HCT116 (cell line): Measurements from ENCODE around the gene CHRNB2. TPM values are rescaled to one million over a fixed set of nuclear protein-coding genes. Genes with fewer than 3 reads are reported as not detected.

Experiments used
- ATAC-seq: fragments of 200-7000 bp; cut with Tn5 transposase; 2 replicates; pipeline ENCODE4 v1.9.1; 2020; ENCODE audit warnings: mild to moderate bottlenecking, moderate library complexity
- BruUV-seq: library from RNA; stranded (reverse); fragments of 400-500 nt; replicated peaks from 2 replicates; lab custom pipeline; 2021; lab: Mats Ljungman, UMichigan
- CTCF ChIA-PET: fragments of 300-600 bp; sonication (Branson Sonifier 250); formaldehyde crosslinking; loops from one replicate; lab custom pipeline; 2021; ENCODE audit warnings: antibody characterized with exemption; lab: Charles Lee
- POLR2A ChIA-PET: fragments of 300-600, 350-600 bp; sonication (Branson Sonifier 250); formaldehyde crosslinking; loops from one replicate; lab custom pipeline; 2021; ENCODE audit warnings: antibody characterized with exemption; lab: Charles Lee
- RAD21 ChIA-PET, 2 experiments: fragments of 300-600 bp; sonication (Branson Sonifier 250); formaldehyde crosslinking; loops; one replicate each; lab custom pipeline; 2023; ENCODE audit warnings: low total read pairs in 2 of 2; ENCODE audit not compliant: uncharacterized antibody in 2 of 2, unreplicated experiment in 2 of 2, low non-redundant PET in 1 of 2; lab: Charles Lee
- DNase-seq: peaks from one replicate; pipeline ENCODE4 v3.0.0-alpha.2; 2010; ENCODE audit warnings: low read depth, low spot score
- H2AFZ ChIP-seq: fragments of 200-600 bp; shearing (Covaris generic), sonication (generic); 2 replicates; pipeline ENCODE4 v1.6.1; 2017; ENCODE audit warnings: low read depth, mixed run types, mixed read lengths, antibody characterized with exemption, low read length; ENCODE audit not compliant: poor library complexity, severe bottlenecking
- H3K27ac ChIP-seq: 2 replicates; pipeline ENCODE4 v1.5.1; 2012; ENCODE audit warnings: low read depth, low read length
- H3K27me3 ChIP-seq: fragments of 200-600 bp; sonication (generic); 2 replicates; pipeline ENCODE4 v1.6.1; 2016; ENCODE audit warnings: mixed run types, low read length, mixed read lengths; ENCODE audit not compliant: insufficient read depth
- H3K36me3 ChIP-seq, 2 experiments: fragments of 200-500 bp in 1 of 2; fragments of 200-600 bp in 1 of 2; sonication (Bioruptor generic) in 1 of 2; sonication (generic) in 1 of 2; 2 replicates each; pipeline versions ENCODE4 v1.5.1 to v1.6.1; 2014 to 2016; ENCODE audit warnings: low read length in 2 of 2, inconsistent platforms in 1 of 2, mixed read lengths in 1 of 2, mixed run types in 1 of 2; ENCODE audit not compliant: insufficient read depth in 2 of 2, control insufficient read depth in 1 of 2
- H3K4me1 ChIP-seq, 2 experiments: fragments of 200-600 bp in 1 of 2; sonication (generic) in 1 of 2; 2 replicates each; pipeline versions ENCODE4 v1.5.1 to v1.6.1; 2012 to 2017; ENCODE audit warnings: low read length in 2 of 2, inconsistent platforms in 1 of 2, mild to moderate bottlenecking in 1 of 2, mixed read lengths in 1 of 2, mixed run types in 1 of 2, moderate library complexity in 1 of 2; ENCODE audit not compliant: insufficient read depth in 2 of 2, control insufficient read depth in 1 of 2
- H3K4me2 ChIP-seq: fragments of 200-600 bp; sonication (generic); 2 replicates; pipeline ENCODE4 v1.6.1; 2017; ENCODE audit warnings: mixed run types, low read length, mixed read lengths
- H3K4me3 ChIP-seq, 2 experiments: fragments of 200-600 bp in 1 of 2; sonication (generic) in 1 of 2; replicated peaks in 1 of 2; 2 replicates each; pipeline ENCODE4 v1.5.1; 2011 to 2016; ENCODE audit warnings: low read length in 2 of 2, control low read depth in 1 of 2, low read depth in 1 of 2, mild to moderate bottlenecking in 1 of 2, mixed read lengths in 1 of 2, mixed run types in 1 of 2
- H3K79me2 ChIP-seq: fragments of 200-600 bp; sonication (generic); 2 replicates; pipeline ENCODE4 v1.6.1; 2017; ENCODE audit warnings: mild to moderate bottlenecking, mixed run types, low read length, moderate library complexity, mixed read lengths; ENCODE audit not compliant: insufficient read depth
- H3K9ac ChIP-seq: fragments of 200-600 bp; sonication (generic); 2 replicates; pipeline ENCODE4 v1.6.1; 2016; ENCODE audit warnings: low read length, mixed read lengths
- H3K9me2 ChIP-seq: fragments of 200-600 bp; sonication (generic), shearing (Covaris generic); 2 replicates; pipeline ENCODE4 v1.6.1; 2017; ENCODE audit warnings: mixed run types, mild to moderate bottlenecking, moderate library complexity; ENCODE audit not compliant: insufficient read depth
- H3K9me3 ChIP-seq, 2 experiments: fragments of 200-500 bp in 1 of 2; fragments of 200-600 bp in 1 of 2; sonication (Bioruptor generic) in 1 of 2; sonication (generic) in 1 of 2; 2 replicates each; pipeline ENCODE4 v1.6.1; 2014 to 2017; ENCODE audit warnings: low read length in 2 of 2, mixed read lengths in 2 of 2, inconsistent platforms in 1 of 2, low read depth in 1 of 2, mild to moderate bottlenecking in 1 of 2, mixed run types in 1 of 2, moderate library complexity in 1 of 2; ENCODE audit not compliant: control insufficient read depth in 1 of 2, insufficient read depth in 1 of 2
- H4K20me1 ChIP-seq: fragments of 200-600 bp; sonication (generic), shearing (Covaris generic); 2 replicates; pipeline ENCODE4 v1.6.1; 2017; ENCODE audit warnings: mixed run types, mild to moderate bottlenecking, moderate library complexity; ENCODE audit not compliant: insufficient read depth
- JUND ChIP-seq: IDR thresholded peaks from 2 replicates; pipeline ENCODE4 v1.6.1; 2012
- MAX ChIP-seq: IDR thresholded peaks from 2 replicates; pipeline ENCODE4 v1.6.1; 2012
- RAD21 ChIP-seq: IDR thresholded peaks from 2 replicates; pipeline ENCODE4 v1.6.1; 2012; ENCODE audit warnings: low read depth, mild to moderate bottlenecking
- ZBTB33 ChIP-seq: IDR thresholded peaks from 2 replicates; pipeline ENCODE4 v1.6.1; 2011; ENCODE audit warnings: mild to moderate bottlenecking, low read length, moderate library complexity; ENCODE audit not compliant: insufficient replicate concordance; ENCODE audit errors: extremely low read depth
- ZFX ChIP-seq: fragments of 450-650 bp; IDR thresholded peaks from 2 replicates; pipeline ENCODE4 v1.6.1; 2017
- ZNF274 ChIP-seq: fragments of 200-500 bp; sonication (Bioruptor generic); IDR thresholded peaks from 2 replicates; pipeline ENCODE4 v1.6.1; 2014; ENCODE audit warnings: mild to moderate bottlenecking, low read depth, low read length, inconsistent platforms
- intact Hi-C: fragments of 100-400 bp; cut with micrococcal nuclease; formaldehyde crosslinking; loops from 2 replicates; pipeline ENCODE4 v1.10.0; 2022
- total RNA-seq: library from RNA; stranded (reverse); gene quantifications from one replicate; pipeline ENCODE4 v1.2.1, GENCODE V29; 2021; ENCODE audit not compliant: unreplicated experiment

Gene CHRNB2
- total RNA-seq, 1 experiment from 2014 or later, result not detected

DNA sequence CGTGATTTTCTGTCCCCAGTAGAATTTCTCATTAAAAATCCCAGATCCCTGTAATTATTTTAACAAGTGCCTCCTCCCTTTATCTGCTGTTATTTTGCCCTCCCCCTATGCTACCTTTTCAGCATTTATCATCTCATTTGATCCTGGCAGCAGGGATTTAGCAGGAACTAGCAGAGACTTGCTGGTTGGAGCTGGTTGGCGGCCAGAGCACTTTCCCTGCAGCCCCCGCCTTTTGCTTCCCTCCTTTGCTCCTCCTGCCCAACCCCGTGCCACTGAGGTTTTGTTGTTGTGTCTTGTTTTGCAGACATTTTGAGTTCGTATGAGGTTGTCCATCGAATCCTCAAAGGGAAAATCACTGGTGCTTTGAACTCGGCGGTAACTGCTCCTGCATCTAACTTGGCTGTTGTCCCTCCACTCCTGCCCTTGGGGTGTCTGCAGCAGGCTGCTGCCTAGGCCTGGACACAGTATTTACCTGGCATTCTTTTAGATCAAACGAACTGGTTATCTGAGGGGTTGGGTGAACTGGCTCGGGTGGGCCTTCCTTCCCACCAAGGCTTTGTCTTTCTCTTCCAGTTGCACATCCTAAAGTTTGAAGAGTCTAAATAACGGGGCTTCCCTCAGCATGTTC lies 20.4 kb upstream of the CHRNB2 start:
- H3K36me3 ChIP-seq, result peaks cover 27 to 33% of the 10 kb centered on the region in 2 experiments; a peak in 3 of 4 replicates
- H3K79me2 ChIP-seq, result no peaks in the 10 kb centered on the region
- 0 out of 2 replicates have a peak, but pooled peaks cover 4% of the 10 kb centered on the region for H3K27me3 ChIP-seq
- H3K9me3 ChIP-seq, result no peaks in the 10 kb centered on the region
- peaks cover 0 to 10% of the 10 kb centered on the region in 2 experiments; a peak in 2 of 4 replicates for H3K4me1 ChIP-seq
- RAD21 ChIA-PET, result interaction anchor here (0.6 to 1.7 kb wide), 9 partner anchors 8 to 194 kb away, joined by 3 to 13 read pairs (median 3); no protein-coding TSS in a partner anchor
- no peaks in the 10 kb centered on the region for H4K20me1 ChIP-seq
- no peak for TF ChIP-seq ZNF274
- no peak for TF ChIP-seq ZBTB33
- TF ChIP-seq ZFX, result no peak
- TF ChIP-seq RAD21, result no peak
- no peak for TF ChIP-seq MAX
- TF ChIP-seq JUND, result no peak
- intact Hi-C loops, result loop anchor here (10.0 kb wide), 3 partner anchors 192 to 362 kb away; partner anchors contain the start of genes AQP10 and ATP8B2
- BruUV-seq, result no TSS peak
- no peak overlapping the region for H3K4me2 ChIP-seq
- no peak overlapping the region for H2AFZ ChIP-seq
- CTCF ChIA-PET, result interaction anchor here (0.6 to 2.8 kb wide), 26 partner anchors 8 to 538 kb away, joined by 3 to 62 read pairs (median 4); partner anchors contain the start of genes ATP8B2, IL6R, PBXIP1 and UBE2Q1
- no peak overlapping the region for H3K9ac ChIP-seq
- H3K4me3 ChIP-seq, result no peak overlapping the region
- H3K9me2 ChIP-seq, result no peaks in the 10 kb centered on the region
- DNase-seq (no peak), ATAC-seq (no peak)
- POLR2A ChIA-PET, result interaction anchor here (0.6 kb wide), 1 partner anchor 793 kb away, joined by 5 read pairs; no protein-coding TSS in a partner anchor
- H3K27ac ChIP-seq, result no peak overlapping the region
